ENCODE measurements around the gene LHX6. TPM values are rescaled to one million over a fixed set of nuclear protein-coding genes. Genes with fewer than 3 reads are reported as not detected.

The LHX6 gene
- total RNA-seq, 1 donor from 2014 or later, result 0.34 TPM

- H3K27ac ChIP-seq (ENCODE audit: low read depth, low read length), result no peak overlapping the region
- no peaks in the 10 kb centered on the region for H3K9me3 Mint-ChIP-seq (ENCODE audit: unreplicated experiment)
- TF ChIP-seq CTCF (IDR thresholded peaks at IDR 0.05; ENCODE audit: insufficient read depth, low read depth, low read length) (no peak), EZH2 (IDR thresholded peaks at IDR 0.05; ENCODE audit: insufficient read depth, low read length) (no peak)
- H3K4me1 Mint-ChIP-seq (ENCODE audit: low read depth, unreplicated experiment), result peaks cover 2% of the 10 kb centered on the region
- peaks cover 39% of the 10 kb centered on the region for H4K20me1 ChIP-seq (ENCODE audit: insufficient read depth, low read length)
- H3K27me3 ChIP-seq (ENCODE audit: insufficient read depth, low read length), result no peaks in the 10 kb centered on the region
- no peak overlapping the region for H3K4me3 Mint-ChIP-seq (ENCODE audit: unreplicated experiment)
- no peaks in the 10 kb centered on the region for H3K9me3 ChIP-seq (ENCODE audit: insufficient read depth, low read depth, low read length)
- no peak for DNase-seq (ENCODE audit: low read depth)
- H3K4me2 ChIP-seq (ENCODE audit: low read length), result no peak overlapping the region
- no peak overlapping the region for H3K9ac ChIP-seq (ENCODE audit: low read length)
- peaks cover 3% of the 10 kb centered on the region for H3K4me1 ChIP-seq (ENCODE audit: insufficient read depth, low read length)
- no peak overlapping the region for H2AFZ ChIP-seq (ENCODE audit: low read depth, low read length)
- no peak overlapping the region for H3K4me3 ChIP-seq (ENCODE audit: insufficient read depth, low read depth, low read length)
- peaks cover 2% of the 10 kb centered on the region for H3K36me3 Mint-ChIP-seq (ENCODE audit: low read depth, unreplicated experiment)
- no peaks in the 10 kb centered on the region for H3K36me3 ChIP-seq (ENCODE audit: insufficient read depth, low read length)
- H3K27me3 Mint-ChIP-seq (ENCODE audit: low read depth, unreplicated experiment), result no peaks in the 10 kb centered on the region
- no peak overlapping the region for H3K27ac Mint-ChIP-seq (ENCODE audit: unreplicated experiment)
- no peak for FAIRE-seq
- peaks cover 50% of the 10 kb centered on the region for H3K79me2 ChIP-seq (ENCODE audit: insufficient read depth, low read length)
Observed at GRCh38 chr9:122155796-122156195, 73.0 kb downstream of the LHX6 start.

Other genes starting within 250 kb of the LHX6 start
- gene TTLL11, start 135.6 kb downstream of the LHX6 start, total RNA-seq, result 6.6 and 6.9 TPM in 2 replicates
- 52.3 and 56.4 TPM in 2 replicates for gene NDUFA8, start 69.2 kb downstream of the LHX6 start, total RNA-seq
- not detected in 2 replicates for gene MORN5, start 69.0 kb downstream of the LHX6 start, total RNA-seq
- gene RBM18, start 35.9 kb upstream of the LHX6 start, total RNA-seq, result 28.6 and 29.1 TPM in 2 replicates
- gene MRRF, start 35.9 kb upstream of the LHX6 start, total RNA-seq, result 24.0 and 24.1 TPM in 2 replicates
- 0.23 and 0.41 TPM in 2 replicates for gene PTGS1, start 142.1 kb upstream of the LHX6 start, total RNA-seq
- gene OR1J1, start 249.0 kb upstream of the LHX6 start, total RNA-seq, result not detected in 2 replicates